Measurements from ENCODE around the gene CDH13. TPM values are rescaled to one million over a fixed set of nuclear protein-coding genes. Genes with fewer than 3 reads are reported as not detected.

The CDH13 gene
- total and polyA plus RNA-seq, 10 of the 15 experiments (the other 5 are each of a cell fraction or from before 2014, with no cell fraction given): under 0.01 to 0.05 TPM; not detected in 8

DNA sequence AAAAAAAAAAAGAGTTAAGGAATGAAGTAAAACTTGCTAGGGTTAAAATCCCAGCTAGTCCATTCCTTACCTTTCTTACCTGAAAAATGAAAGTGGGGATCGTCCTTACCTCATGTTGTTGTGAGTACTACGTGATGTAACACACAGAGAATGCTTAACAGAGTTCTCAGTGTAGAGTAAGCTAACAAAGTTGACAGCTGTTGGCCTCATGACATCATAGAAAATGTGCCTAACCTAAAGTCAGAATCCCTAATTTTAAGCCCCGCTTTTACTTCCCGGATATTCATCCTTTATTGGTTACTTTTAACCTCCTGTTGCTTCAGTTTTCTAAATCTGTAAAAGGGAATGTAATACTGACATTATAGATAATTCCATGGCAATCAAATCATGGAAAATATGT lies 675.2 kb downstream of the CDH13 start:
- H3K4me2 ChIP-seq (ENCODE audit: control insufficient read depth, insufficient read depth): no peak overlapping the region
- no TSS peak for BruUV-seq (replicated peaks)
- intact Hi-C loops (cut with micrococcal nuclease; ENCODE audit: unreplicated experiment) (no loop called here), in situ Hi-C loops (cut with MboI) (no loop called here)
- H3K4me1 ChIP-seq (ENCODE audit: control insufficient read depth, insufficient read depth, low read length): no peaks in the 10 kb centered on the region
- no peak for DNase-seq (ENCODE audit: low read depth, low spot score)
- no peak overlapping the region for H3K9ac ChIP-seq (ENCODE audit: control insufficient read depth, insufficient read depth, low read length)
- SMC1A ChIA-PET (ENCODE audit: uncharacterized antibody, unreplicated experiment): no interaction called here
- POLR2A ChIA-PET: no interaction called here
- H3K36me3 ChIP-seq (ENCODE audit: control insufficient read depth in 2 of 2, insufficient read depth in 2 of 2, low read length in 1 of 2): no peaks in the 10 kb centered on the region
- no peak for ATAC-seq
- no peaks in the 10 kb centered on the region for H3K79me2 ChIP-seq (ENCODE audit: control insufficient read depth, insufficient read depth, low read length)
- no peaks in the 10 kb centered on the region for H3K27me3 ChIP-seq (replicated peaks in 1 of 2; ENCODE audit: control insufficient read depth in 2 of 2, insufficient read depth in 2 of 2, low read length in 1 of 2)
- RAD21 ChIA-PET (ENCODE audit: unreplicated experiment): no interaction called here
- FAIRE-seq: no peak
- TF ChIP-seq PML (IDR thresholded peaks at IDR 0.05; ENCODE audit: low read length) (no peak), HCFC1 (IDR thresholded peaks at IDR 0.05; ENCODE audit: low read length) (no peak), SMAD1 (IDR thresholded peaks at IDR 0.05; ENCODE audit: low read depth, partially characterized antibody) (no peak), ZBTB4 (CRISPR knock-in tag; IDR thresholded peaks at IDR 0.05) (no peak), MYC (IDR thresholded peaks at IDR 0.05; ENCODE audit: insufficient read depth, insufficient read length, insufficient replicate concordance, low read length, severe bottlenecking) (no peak), YBX1 (IDR thresholded peaks at IDR 0.05) (no peak), NR2C1 (IDR thresholded peaks at IDR 0.05) (no peak), MYB (IDR thresholded peaks at IDR 0.05; ENCODE audit: borderline replicate concordance, low read depth, low read length) (no peak), BCL3 (IDR thresholded peaks at IDR 0.05; ENCODE audit: borderline replicate concordance, insufficient read depth, low read depth, low read length, poor library complexity, severe bottlenecking) (no peak), ZNF207 (IDR thresholded peaks at IDR 0.05; ENCODE audit: borderline replicate concordance) (no peak), RFX5 (IDR thresholded peaks at IDR 0.05; ENCODE audit: low read depth, low read length) (no peak), SMAD5 (IDR thresholded peaks at IDR 0.05; ENCODE audit: low read depth) (no peak), SP1 (IDR thresholded peaks at IDR 0.05; ENCODE audit: low read depth, low read length) (no peak), ESRRA (IDR thresholded peaks at IDR 0.05; ENCODE audit: low read length) (no peak), CBX3 (IDR thresholded peaks at IDR 0.05; ENCODE audit: borderline replicate concordance, low read depth) (no peak), RELB (IDR thresholded peaks at IDR 0.05; ENCODE audit: low read depth) (no peak), USF2 (IDR thresholded peaks at IDR 0.05; ENCODE audit: borderline replicate concordance, low read depth, low read length) (no peak), JUNB (IDR thresholded peaks at IDR 0.05) (no peak), ZNF274 (IDR thresholded peaks at IDR 0.05; ENCODE audit: insufficient read depth, insufficient read length) (no peak), RB1 (IDR thresholded peaks at IDR 0.05; ENCODE audit: borderline replicate concordance) (no peak)
- 2% methylated on average over 4 of the region's 4 CpGs for WGBS (ENCODE audit: insufficient coverage, insufficient replicate concordance, low lambda C conversion rate, missing lambda C conversion rate)
- H2AFZ ChIP-seq (ENCODE audit: control insufficient read depth, low read depth, low read length): no peak overlapping the region
- no peak overlapping the region for H3K4me3 ChIP-seq
- no peaks in the 10 kb centered on the region for H3K9me3 ChIP-seq (replicated peaks; ENCODE audit: control insufficient read depth, insufficient read depth, low read length)
- H4K20me1 ChIP-seq (ENCODE audit: control insufficient read depth, insufficient read depth): no peaks in the 10 kb centered on the region
- CTCF ChIA-PET: interaction anchor here (1.5 kb wide), 1 partner anchor 13 kb away, joined by 3 read pairs; no protein-coding TSS in a partner anchor
- no peak overlapping the region for H3K27ac ChIP-seq (ENCODE audit: control insufficient read depth, insufficient read depth)
